PC-3 (cell line): ENCODE measurements around the gene METTL16. TPM values are rescaled to one million over a fixed set of nuclear protein-coding genes. Genes with fewer than 3 reads are reported as not detected.

ENCODE experiments used
- ATAC-seq: fragments of 200-7000 bp; cut with Tn5 transposase; 2 replicates; pipeline ENCODE4 v1.9.1; 2020; ENCODE audit warnings: mild to moderate bottlenecking, moderate library complexity
- BruUV-seq: library from RNA; stranded (reverse); fragments of 400-500 nt; replicated peaks from 2 replicates; lab custom pipeline; 2021; lab: Mats Ljungman, UMichigan
- CTCF ChIA-PET: fragments of 300-600 bp; sonication (Branson Sonifier 250); formaldehyde crosslinking; loops from one replicate; lab custom pipeline; 2022; ENCODE audit warnings: antibody characterized with exemption; lab: Charles Lee
- POLR2A ChIA-PET: fragments of 300-600 bp; sonication (Branson Sonifier 250); formaldehyde crosslinking; loops from one replicate; lab custom pipeline; 2022; ENCODE audit warnings: antibody characterized with exemption; ENCODE audit not compliant: unreplicated experiment; lab: Charles Lee
- DNase-seq: peaks from one replicate; pipeline ENCODE4 v3.0.0-alpha.2; 2015
- H2AFZ ChIP-seq: fragments of 300-600 bp; sonication (generic); 2 replicates; pipeline ENCODE4 v1.6.0; 2016; ENCODE audit warnings: antibody characterized with exemption, low read length
- H3F3A ChIP-seq: fragments of 300-600 bp; sonication (generic); one replicate; pipeline ENCODE4 v1.6.0; 2017; ENCODE audit warnings: antibody characterized with exemption, low read length, control low read depth, mild to moderate bottlenecking; ENCODE audit not compliant: unreplicated experiment
- H3K27ac ChIP-seq: fragments of 300-600 bp; sonication (generic); 2 replicates; pipeline ENCODE4 v1.5.1; 2016; ENCODE audit warnings: mild to moderate bottlenecking, low read length
- H3K27me3 ChIP-seq: fragments of 300-600 bp; sonication (generic); 2 replicates; pipeline ENCODE4 v1.6.1; 2016; ENCODE audit warnings: low read length, mixed read lengths
- H3K36me3 ChIP-seq: fragments of 300-600 bp; sonication (generic); 2 replicates; pipeline ENCODE4 v1.6.1; 2016; ENCODE audit warnings: low read depth, mixed run types, low read length, mixed read lengths
- H3K4me1 ChIP-seq: fragments of 300-600 bp; sonication (generic); 2 replicates; pipeline ENCODE4 v1.5.1; 2016; ENCODE audit warnings: low read length; ENCODE audit not compliant: insufficient read depth
- H3K4me2 ChIP-seq: fragments of 300-600 bp; sonication (generic); 2 replicates; pipeline ENCODE4 v1.6.0; 2016; ENCODE audit warnings: low read length
- H3K4me3 ChIP-seq: fragments of 300-600 bp; sonication (generic); 2 replicates; pipeline ENCODE4 v1.5.1; 2016; ENCODE audit warnings: mild to moderate bottlenecking, low read length, mixed read lengths
- H3K79me2 ChIP-seq: fragments of 300-600 bp; sonication (generic); 2 replicates; pipeline ENCODE4 v1.6.1; 2017; ENCODE audit warnings: low read length, mixed read lengths
- H3K9ac ChIP-seq: fragments of 300-600 bp; sonication (generic); 2 replicates; pipeline ENCODE4 v1.6.0; 2016; ENCODE audit warnings: mild to moderate bottlenecking, low read length
- H3K9me2 ChIP-seq: fragments of 300-600 bp; sonication (generic); replicated peaks from 2 replicates; pipeline ENCODE4 v1.6.1; 2016; ENCODE audit warnings: mixed run types, low read length, mixed read lengths
- H3K9me3 ChIP-seq: fragments of 300-600 bp; sonication (generic); 2 replicates; pipeline ENCODE4 v1.6.1; 2016; ENCODE audit warnings: low read length, mixed read lengths
- H4K20me1 ChIP-seq: fragments of 300-600 bp; sonication (generic); 2 replicates; pipeline ENCODE4 v1.6.1; 2016; ENCODE audit warnings: low read length, mixed read lengths
- CTCF ChIP-seq: fragments of 300-600 bp; sonication (generic); conservative IDR thresholded peaks from 2 replicates; pipeline ENCODE4 v1.5.1; 2017; ENCODE audit warnings: antibody characterized with exemption, low read depth, mild to moderate bottlenecking, low read length
- EZH2 ChIP-seq: fragments of 300-600 bp; sonication (generic); IDR thresholded peaks from one replicate; pipeline ENCODE4 v1.6.1; 2017; ENCODE audit warnings: antibody characterized with exemption, mild to moderate bottlenecking, low read length; ENCODE audit not compliant: unreplicated experiment
- EZH2phosphoT487 ChIP-seq: fragments of 300-600 bp; sonication (generic); IDR thresholded peaks from 2 replicates; pipeline ENCODE4 v1.6.1; 2018; ENCODE audit warnings: mild to moderate bottlenecking, antibody characterized with exemption, low read length, borderline replicate concordance
- intact Hi-C: fragments of 100-400 bp; cut with micrococcal nuclease; formaldehyde crosslinking; loops from 2 replicates; pipeline ENCODE4 v1.9.0; 2023
- total RNA-seq: library from RNA; depleted of rRNA; stranded (reverse); fragments of >200 nt; gene quantifications from 2 replicates; pipeline ENCODE4 v1.2.3, GENCODE V29; 2014

METTL16 gene
- total RNA-seq, 1 experiment from 2014 or later: 20.8 TPM

- Histone ChIP-seq H3K4me3 (no peak overlapping the region), H3K27ac (no peak overlapping the region), H2AFZ (no peak overlapping the region), H3K79me2 (no peaks in the 10 kb centered on the region), H3K9me2 (no peaks in the 10 kb centered on the region), H3K9me3 (no peaks in the 10 kb centered on the region), H3K9ac (no peak overlapping the region), H3F3A (no peaks in the 10 kb centered on the region), H3K36me3 (no peaks in the 10 kb centered on the region), H3K27me3 (no peaks in the 10 kb centered on the region), H3K4me2 (no peak overlapping the region), H3K4me1 (no peaks in the 10 kb centered on the region), H4K20me1 (no peaks in the 10 kb centered on the region)
- CTCF ChIA-PET: no interaction called here
- DNase-seq (no peak), ATAC-seq (no peak)
- no peak for TF ChIP-seq EZH2
- TF ChIP-seq EZH2phosphoT487: no peak
- no peak for TF ChIP-seq CTCF
- POLR2A ChIA-PET: no interaction called here
- no TSS peak for BruUV-seq
- intact Hi-C loops: no loop called here
Observed at GRCh38 chr17:2521257-2521656, 9.6 kb upstream of the METTL16 start.

GRCh38 chr17:2517539-2517938 lies 5.9 kb upstream of the METTL16 start:
- no peaks in the 10 kb centered on the region for H3K9me2 ChIP-seq
- H3K4me1 ChIP-seq: no peaks in the 10 kb centered on the region
- TF ChIP-seq EZH2 (no peak), CTCF (no peak), EZH2phosphoT487 (no peak)
- ATAC-seq (no peak), DNase-seq (no peak)
- no peak overlapping the region for H3K4me2 ChIP-seq
- no peak overlapping the region for H3K9ac ChIP-seq
- no peak overlapping the region for H2AFZ ChIP-seq
- no peaks in the 10 kb centered on the region for H3K27me3 ChIP-seq
- no TSS peak for BruUV-seq
- no peaks in the 10 kb centered on the region for H3K36me3 ChIP-seq
- H4K20me1 ChIP-seq: no peaks in the 10 kb centered on the region
- POLR2A ChIA-PET: no interaction called here
- intact Hi-C loops: loop anchor here (10.0 kb wide), 1 partner anchor 157 kb away; no protein-coding TSS in a partner anchor
- no peak overlapping the region for H3K4me3 ChIP-seq
- H3K27ac ChIP-seq: no peak overlapping the region
- H3K79me2 ChIP-seq: no peaks in the 10 kb centered on the region
- CTCF ChIA-PET: no interaction called here
- no peaks in the 10 kb centered on the region for H3F3A ChIP-seq
- H3K9me3 ChIP-seq: no peaks in the 10 kb centered on the region

- BruUV-seq: no TSS peak
- DNase-seq: no peak
- intact Hi-C loops: loop anchor here (5.0 to 10.0 kb wide), 2 partner anchors 81 to 164 kb away; partner anchors contain the start of gene PAFAH1B1
Observed at GRCh38 chr17:2511138-2511461, 588 bp downstream of the METTL16 start.

More at GRCh38 chr17:2511138-2511461, 588 bp downstream of the METTL16 start:
- Histone ChIP-seq H3K4me1 (peaks cover 7% of the 10 kb centered on the region), H3F3A (no peaks in the 10 kb centered on the region), H3K36me3 (no peaks in the 10 kb centered on the region), H3K4me3 (peak overlapping the region; percentile 90), H3K27ac (peak overlapping the region; percentile 86), H3K9ac (peak overlapping the region; percentile 96), H3K4me2 (peak overlapping the region; percentile 83), H3K79me2 (peaks cover 38% of the 10 kb centered on the region), H3K27me3 (no peaks in the 10 kb centered on the region), H3K9me3 (no peaks in the 10 kb centered on the region), H2AFZ (peak overlapping the region; percentile 91), H4K20me1 (0 out of 2 replicates have a peak, but pooled peaks cover 7% of the 10 kb centered on the region), H3K9me2 (no peaks in the 10 kb centered on the region)
- TF ChIP-seq EZH2 (no peak), CTCF (no peak), EZH2phosphoT487 (no peak)
- ChIA-PET CTCF (interaction anchor here (0.7 kb wide), 1 partner anchor 158 kb away, joined by 4 read pairs; no protein-coding TSS in a partner anchor), POLR2A (interaction anchor here (0.5 to 0.6 kb wide), 2 partner anchors 109 to 134 kb away, joined by 3 to 4 read pairs; no protein-coding TSS in a partner anchor)
- no peak for ATAC-seq
